NCI-H1092 treated with DMSO at 0.1 percent for 48 hours (cell line): ENCODE data around the gene TPSAB1.

ENCODE experiments used
- DNase-seq: peaks from one replicate; lab custom pipeline; 2025; lab: John Stamatoyannopoulos, UW

Gene TPSAB1

DNA sequence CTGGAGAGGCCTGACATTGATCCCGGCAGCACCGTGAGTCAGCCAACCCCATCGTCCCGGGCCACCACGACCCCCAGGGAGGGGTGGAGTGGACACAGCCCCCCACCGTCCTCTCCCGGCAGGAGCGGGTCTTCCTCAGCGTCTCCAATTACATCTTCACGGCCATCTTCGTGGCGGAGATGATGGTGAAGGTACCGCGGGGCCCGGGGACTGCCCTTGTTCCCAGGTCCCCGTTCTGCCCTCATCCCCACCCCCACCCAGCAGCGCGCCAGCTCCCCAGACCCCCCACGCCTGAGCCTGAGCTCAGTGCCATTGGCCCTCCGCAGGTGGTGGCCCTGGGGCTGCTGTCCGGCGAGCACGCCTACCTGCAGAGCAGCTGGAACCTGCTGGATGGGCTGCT is 30.0 kb upstream of the TPSAB1 start:
- no peak for DNase-seq

DNA sequence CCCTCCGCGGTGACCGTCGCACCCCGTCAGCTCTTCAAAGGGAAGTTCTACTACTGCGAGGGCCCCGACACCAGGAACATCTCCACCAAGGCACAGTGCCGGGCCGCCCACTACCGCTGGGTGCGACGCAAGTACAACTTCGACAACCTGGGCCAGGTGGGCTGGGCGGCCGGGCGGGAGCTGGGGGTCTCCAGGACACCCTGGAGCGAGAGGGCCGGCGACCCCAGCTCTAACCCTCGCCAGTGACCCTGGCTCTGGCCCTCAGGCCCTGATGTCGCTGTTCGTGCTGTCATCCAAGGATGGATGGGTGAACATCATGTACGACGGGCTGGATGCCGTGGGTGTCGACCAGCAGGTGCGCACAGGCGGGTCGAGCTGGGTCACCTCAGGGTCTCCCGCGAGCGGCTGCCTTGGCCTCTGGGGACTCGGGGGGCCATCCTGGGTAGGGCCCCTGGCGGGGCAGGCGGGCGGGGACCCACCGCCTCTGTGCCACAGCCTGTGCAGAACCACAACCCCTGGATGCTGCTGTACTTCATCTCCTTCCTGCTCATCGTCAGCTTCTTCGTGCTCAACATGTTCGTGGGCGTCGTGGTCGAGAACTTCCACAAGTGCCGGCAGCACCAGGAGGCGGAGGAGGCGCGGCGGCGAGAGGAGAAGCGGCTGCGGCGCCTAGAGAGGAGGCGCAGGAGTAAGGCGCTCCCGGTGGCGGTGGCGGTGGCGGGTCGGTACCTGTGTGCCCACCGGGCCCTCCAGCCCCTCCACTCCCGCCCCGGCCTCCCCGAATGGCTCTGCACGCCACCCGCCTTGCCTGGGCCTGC is 28.8 kb upstream of the TPSAB1 start:
- no peak for DNase-seq

DNA sequence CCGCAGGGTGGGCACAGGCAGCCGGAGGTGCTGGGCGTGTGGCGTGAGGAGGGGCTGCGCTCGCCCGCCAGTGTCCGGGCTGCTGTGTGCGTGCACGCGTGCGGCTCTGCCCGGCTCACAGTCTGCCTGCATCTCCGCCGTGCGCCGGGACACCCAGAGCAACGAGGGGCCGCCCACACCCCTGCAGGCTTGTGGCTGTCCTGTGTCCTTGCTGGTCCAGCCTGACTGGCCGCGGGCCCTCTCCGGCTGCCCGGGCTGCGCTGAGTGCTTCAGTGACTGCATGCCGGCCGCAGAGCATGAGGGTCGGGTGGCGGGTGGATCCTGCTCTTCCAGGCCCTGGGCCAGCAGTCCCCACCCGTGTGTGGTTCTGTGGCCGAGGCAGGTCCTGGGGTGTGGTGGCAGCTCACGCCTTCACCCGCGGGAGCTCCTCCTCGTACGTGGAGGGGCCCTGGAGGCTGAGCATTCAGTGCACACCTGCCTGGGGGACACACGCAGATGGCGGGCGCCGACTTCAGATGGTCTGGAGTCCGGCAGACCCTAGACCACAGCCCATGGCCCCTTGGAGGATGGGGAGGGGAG is 27.8 kb upstream of the TPSAB1 start:
- DNase-seq: no peak

DNA sequence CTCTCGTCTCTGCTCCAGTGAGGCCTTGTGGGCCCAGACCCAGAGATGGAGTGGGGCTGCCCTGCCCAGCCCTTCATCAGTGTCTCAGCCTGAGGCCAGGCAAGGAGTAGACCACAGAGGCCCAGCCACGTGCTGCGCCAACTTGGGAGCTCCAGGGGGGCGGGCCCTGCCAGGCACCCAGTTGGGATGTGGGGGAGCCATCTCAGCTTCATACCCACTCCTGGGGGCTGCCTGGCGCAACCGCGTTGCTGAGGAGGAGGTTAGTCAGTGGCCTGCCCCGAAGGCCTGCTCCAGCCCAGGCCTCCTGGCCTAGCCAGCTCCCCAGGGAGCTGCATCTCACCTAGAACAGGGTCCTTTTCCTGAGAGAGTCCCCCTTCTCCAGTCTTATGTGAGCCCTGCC is 27.3 kb upstream of the TPSAB1 start:
- DNase-seq: no peak

DNA sequence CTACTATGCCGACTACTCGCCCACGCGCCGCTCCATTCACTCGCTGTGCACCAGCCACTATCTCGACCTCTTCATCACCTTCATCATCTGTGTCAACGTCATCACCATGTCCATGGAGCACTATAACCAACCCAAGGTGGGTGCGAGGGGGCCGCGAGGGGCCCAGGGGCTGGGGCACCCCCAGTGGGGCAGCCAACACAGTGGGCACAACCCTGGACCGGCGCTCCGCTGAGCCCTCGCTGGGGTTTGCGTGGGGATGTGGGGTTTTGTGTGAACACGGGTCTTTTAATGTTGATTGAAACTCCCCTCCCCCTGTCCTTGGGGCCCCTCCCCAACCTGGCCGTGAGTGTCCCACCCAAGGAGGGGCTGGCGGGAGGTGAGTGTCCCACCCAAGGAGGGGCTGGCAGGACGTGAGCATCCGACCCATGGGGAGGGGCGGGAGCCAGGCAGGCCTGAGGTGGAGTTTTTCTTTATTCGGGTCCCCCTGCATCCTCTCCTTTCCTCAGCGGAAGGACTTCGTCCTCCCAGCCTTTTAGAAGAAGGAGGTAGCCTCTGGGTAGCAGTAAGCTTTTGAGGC is 26.6 kb upstream of the TPSAB1 start:
- DNase-seq: no peak

DNA sequence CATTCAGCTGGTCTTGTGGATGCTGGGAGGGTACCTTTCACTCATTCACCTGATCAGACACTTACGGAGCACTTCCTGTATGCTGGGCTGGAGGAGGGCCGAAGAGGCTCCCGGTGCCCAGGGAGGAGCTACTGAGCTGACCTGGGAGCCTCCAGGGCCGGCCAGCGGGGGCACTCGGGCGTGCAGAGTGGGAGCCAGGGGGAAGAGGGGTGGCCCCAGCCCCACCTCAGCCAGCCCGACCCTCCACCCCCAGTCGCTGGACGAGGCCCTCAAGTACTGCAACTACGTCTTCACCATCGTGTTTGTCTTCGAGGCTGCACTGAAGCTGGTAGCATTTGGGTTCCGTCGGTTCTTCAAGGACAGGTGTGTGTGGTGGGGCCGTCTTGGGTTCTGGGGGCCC is 25.8 kb upstream of the TPSAB1 start:
- no peak for DNase-seq

DNA sequence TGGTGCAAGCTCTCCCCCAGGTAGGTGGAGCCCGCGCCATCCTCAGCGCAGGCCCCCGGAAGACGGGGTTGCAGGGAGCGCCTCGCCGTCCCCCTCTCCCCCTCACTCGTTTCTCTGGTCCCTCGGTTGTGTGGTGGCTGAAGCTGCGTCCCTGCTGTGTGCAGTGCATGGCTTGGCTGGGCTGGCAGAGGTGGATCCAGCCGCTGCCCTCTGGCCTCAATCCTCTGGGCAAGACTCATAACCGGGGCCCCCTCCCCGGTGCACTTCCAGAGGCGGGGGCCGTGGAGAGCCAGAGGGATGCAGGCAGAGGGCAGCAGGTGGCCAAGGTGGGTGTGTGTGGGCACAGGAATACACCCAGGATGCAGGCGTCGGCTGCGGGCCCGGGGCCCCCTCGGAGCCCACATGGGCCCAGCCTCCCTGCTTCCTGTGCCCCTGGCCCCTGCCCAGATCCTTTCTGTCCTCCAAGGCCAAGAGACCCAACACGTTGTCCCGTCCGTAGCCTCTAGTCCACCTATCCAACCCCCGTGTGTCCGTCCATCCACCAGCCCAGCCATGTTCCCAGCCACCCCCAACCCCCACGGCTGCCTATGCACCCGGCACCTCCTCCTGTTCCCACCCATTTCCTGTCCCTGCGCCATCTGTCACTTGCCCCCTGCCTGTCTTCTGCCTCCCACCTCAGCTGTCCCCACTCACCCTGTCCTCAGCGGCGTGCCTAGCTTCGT is 24.8 kb upstream of the TPSAB1 start:
- no peak for DNase-seq

DNA sequence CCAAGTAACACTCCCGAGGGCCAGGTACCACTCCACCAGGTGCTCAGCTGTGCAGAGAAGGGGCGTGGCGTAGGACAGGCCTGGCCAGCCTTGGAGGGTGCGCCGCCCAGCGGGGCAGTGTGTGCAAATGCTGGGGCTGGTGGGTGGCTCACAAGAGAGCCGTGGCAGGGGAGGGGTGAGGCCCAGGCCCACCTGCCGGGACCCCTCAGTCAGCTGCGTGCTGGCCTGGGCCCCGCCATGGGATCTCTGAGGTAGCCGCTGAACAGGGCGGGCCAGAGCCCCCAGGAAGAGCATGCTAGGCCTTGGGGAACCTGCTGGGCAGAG is 24.2 kb upstream of the TPSAB1 start:
- DNase-seq: no peak

DNA sequence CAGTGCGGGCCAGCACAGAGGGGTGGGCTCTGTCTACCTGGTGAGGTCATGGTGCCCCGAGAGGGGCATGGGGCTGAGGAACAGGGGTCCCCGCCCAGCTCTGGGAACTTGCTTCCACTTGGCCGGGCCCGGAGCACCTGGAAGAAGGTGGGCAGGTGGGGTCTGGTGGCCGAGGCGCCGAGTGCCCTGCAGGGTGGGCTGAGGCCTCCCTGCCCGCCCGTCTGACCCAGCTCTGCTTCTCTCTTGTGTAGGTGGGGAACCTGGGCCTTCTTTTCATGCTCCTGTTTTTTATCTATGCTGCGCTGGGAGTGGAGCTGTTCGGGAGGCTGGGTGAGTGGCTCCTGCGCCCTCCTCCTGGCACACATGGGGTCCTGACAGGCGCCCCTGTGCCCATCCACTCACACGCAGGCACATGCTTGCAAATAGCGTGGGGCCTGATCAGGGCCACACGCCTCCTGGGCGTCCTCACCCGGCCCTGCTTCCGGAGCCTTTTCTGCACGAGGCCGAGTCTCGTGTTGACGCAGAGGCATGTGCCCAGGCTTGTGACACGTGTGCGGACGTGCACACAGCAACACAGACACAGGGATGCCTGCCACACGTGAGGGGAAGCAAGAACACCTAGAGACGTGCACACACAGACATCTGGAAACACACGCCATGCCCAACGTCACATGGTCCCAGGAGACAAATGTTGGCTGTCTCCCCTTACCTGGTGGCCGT is 23.7 kb upstream of the TPSAB1 start:
- no peak for DNase-seq

DNA sequence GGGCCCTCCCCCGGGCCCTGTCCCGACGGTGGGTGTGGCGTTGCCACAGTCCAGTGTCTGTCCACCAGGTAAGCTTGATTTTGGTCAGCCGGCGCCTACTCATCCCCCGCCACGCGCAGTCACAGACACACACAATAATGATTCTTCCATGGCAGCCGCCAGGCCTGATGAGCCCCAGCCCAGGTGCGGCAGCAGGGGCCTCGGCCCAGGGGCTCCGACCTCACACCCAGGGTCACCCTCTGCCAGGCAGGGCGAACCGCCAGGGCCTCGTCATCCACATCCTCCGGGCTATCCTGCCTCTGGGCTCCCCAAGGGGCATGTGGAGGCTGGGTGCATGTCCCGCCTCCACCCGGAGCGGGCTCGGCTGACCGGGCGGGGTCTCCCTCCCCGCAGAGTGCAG is 23.0 kb upstream of the TPSAB1 start:
- DNase-seq: no peak

DNA sequence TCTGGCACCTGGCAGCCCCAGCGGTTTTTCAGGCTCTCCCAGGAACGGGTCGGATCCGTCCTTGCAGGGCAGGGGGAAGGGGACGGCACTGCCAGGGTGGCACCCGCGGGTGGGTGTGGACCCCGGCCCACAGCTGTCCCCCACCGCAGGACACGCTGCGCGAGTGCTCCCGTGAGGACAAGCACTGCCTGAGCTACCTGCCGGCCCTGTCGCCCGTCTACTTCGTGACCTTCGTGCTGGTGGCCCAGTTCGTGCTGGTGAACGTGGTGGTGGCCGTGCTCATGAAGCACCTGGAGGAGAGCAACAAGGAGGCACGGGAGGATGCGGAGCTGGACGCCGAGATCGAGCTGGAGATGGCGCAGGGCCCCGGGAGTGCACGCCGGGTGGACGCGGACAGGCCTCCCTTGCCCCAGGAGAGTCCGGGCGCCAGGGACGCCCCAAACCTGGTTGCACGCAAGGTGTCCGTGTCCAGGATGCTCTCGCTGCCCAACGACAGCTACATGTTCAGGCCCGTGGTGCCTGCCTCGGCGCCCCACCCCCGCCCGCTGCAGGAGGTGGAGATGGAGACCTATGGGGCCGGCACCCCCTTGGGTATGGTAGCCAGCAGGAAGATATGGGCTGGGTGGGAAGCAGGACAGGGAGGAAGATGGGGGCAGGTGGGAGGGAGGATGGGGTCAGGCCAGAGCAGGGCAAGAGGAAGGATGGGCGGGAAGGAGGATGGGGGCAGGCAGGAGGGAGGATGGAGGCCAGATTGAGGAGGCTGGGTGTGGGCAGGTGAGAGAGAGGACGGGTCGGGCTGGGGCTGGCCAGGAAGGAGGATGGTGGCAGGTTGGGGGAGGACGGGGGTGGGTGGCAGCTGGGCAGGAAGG is 22.2 kb upstream of the TPSAB1 start:
- no peak for DNase-seq

DNA sequence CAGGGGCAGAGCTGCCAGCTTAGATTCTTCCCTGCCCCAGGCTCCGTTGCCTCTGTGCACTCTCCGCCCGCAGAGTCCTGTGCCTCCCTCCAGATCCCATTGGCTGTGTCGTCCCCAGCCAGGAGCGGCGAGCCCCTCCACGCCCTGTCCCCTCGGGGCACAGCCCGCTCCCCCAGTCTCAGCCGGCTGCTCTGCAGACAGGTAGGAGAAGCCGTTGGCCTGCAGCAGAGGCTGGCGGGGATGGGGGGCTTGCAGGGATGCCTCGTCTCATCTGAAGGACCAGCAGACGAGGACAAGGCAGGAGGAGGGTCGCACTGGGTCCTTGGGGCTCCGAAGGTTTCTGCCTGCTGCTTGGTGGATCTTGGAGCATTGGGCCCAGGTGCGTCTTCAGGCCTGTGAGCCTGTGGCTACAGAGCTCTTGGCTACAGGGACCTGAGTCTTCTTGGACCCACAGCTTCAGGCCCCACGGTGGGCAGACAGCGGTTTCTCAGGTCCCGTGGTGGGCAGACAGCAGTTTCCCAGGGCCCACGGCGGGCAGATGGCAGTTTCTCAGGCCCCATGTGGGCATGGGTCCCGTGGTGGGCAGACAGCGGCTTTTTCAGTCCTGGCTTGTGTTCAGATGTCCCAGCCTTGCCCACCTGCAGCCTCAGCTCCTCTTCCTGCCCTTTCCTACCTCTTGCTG is 21.4 kb upstream of the TPSAB1 start:
- DNase-seq: no peak

DNA sequence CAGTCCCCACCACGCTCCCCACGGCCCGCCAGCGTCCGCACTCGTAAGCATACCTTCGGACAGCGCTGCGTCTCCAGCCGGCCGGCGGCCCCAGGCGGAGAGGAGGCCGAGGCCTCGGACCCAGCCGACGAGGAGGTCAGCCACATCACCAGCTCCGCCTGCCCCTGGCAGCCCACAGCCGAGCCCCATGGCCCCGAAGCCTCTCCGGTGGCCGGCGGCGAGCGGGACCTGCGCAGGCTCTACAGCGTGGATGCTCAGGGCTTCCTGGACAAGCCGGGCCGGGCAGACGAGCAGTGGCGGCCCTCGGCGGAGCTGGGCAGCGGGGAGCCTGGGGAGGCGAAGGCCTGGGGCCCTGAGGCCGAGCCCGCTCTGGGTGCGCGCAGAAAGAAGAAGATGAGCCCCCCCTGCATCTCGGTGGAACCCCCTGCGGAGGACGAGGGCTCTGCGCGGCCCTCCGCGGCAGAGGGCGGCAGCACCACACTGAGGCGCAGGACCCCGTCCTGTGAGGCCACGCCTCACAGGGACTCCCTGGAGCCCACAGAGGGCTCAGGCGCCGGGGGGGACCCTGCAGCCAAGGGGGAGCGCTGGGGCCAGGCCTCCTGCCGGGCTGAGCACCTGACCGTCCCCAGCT is 20.3 kb upstream of the TPSAB1 start:
- DNase-seq: no peak

DNA sequence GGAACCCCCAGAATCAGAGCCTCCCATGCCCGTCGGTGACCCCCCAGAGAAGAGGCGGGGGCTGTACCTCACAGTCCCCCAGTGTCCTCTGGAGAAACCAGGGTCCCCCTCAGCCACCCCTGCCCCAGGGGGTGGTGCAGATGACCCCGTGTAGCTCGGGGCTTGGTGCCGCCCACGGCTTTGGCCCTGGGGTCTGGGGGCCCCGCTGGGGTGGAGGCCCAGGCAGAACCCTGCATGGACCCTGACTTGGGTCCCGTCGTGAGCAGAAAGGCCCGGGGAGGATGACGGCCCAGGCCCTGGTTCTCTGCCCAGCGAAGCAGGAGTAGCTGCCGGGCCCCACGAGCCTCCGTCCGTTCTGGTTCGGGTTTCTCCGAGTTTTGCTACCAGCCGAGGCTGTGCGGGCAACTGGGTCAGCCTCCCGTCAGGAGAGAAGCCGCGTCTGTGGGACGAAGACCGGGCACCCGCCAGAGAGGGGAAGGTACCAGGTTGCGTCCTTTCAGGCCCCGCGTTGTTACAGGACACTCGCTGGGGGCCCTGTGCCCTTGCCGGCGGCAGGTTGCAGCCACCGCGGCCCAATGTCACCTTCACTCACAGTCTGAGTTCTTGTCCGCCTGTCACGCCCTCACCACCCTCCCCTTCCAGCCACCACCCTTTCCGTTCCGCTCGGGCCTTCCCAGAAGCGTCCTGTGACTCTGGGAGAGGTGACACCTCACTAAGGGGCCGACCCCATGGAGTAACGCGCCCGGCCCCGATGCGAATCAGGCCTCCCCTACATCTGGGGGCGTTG is 19.5 kb upstream of the TPSAB1 start:
- no peak for DNase-seq

DNA sequence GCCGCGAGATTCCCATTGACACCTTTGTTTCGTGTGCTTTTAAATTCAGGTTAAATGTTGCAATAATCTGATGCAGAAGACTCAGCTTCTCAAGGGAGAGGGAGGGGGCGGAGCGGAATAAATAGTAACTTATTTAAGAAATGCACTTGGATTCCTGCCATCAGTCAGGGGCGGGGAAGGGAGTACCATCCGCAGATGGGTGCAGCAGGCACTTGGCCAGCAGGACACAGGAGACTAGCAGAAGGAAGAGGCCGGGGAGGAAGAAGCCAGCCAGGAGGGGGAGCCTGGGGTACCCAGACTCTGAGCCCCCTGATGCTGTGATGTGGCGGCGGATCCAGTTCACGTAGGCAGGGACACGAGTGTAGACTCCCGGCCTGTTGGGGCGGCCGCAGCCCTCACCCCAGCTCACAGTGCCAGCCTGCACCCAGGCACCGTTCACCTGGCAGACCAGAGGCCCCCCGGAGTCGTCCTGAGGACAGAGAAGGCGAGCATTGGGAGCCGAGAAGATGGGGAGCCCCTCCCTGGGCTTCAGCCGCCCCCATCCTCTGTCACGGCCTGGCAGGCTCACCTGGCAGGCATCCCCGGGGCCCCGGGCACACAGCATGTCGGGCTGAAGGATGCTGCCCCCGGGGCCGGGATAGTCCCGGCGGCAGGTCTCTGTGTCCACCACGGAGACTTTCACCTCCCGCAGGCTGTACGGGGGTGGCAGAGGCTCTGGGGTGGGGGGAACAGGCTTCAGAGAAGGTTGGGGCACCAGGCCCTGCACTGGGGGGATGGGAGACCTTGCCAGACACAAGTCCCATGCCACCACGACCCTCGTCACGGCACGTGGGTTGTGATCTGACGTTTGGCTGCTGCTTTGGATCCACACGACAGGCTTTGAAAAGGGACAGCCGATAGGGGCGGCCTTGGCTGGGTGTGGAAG is 18.6 kb upstream of the TPSAB1 start:
- no peak for DNase-seq

DNA sequence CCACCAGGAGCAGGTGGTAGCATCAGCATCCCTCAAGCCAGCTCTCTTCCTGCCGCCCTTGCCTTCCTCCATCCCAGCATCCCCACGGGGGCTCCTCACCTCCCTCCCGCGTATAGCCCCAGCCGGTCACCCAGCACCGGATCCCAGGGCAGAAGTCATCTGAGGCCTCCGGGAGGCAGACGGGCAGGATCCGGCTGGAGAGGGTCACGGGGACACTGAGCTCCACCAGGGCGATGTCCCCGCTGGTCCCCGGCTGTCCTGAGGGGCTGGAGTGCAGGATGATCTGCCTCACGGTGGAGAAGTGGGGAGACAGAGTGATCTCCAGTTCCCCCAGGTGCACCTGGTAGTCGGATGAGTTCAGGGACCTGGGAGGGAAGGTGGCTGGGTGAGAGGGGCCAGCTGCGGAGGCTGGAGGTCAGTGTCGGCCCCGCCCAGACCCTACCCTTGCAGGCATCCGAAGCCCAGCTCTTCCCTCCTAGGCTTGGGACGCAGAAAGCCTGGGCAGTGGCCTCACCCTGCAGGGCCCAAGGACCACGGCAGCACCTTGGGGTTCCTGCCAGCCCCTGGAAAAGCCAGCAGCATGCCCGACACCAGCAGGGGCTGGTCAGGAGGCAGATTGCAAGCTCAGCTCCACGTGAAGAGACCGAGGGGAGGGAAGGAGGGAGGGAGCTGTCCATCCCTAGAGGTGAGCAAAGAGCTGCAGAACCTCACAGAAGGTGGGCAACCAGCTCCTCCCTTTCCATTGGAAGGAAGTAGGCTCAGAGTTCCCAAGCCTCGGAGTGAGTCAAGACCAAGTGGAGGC is 17.8 kb upstream of the TPSAB1 start:
- no peak for DNase-seq

DNA sequence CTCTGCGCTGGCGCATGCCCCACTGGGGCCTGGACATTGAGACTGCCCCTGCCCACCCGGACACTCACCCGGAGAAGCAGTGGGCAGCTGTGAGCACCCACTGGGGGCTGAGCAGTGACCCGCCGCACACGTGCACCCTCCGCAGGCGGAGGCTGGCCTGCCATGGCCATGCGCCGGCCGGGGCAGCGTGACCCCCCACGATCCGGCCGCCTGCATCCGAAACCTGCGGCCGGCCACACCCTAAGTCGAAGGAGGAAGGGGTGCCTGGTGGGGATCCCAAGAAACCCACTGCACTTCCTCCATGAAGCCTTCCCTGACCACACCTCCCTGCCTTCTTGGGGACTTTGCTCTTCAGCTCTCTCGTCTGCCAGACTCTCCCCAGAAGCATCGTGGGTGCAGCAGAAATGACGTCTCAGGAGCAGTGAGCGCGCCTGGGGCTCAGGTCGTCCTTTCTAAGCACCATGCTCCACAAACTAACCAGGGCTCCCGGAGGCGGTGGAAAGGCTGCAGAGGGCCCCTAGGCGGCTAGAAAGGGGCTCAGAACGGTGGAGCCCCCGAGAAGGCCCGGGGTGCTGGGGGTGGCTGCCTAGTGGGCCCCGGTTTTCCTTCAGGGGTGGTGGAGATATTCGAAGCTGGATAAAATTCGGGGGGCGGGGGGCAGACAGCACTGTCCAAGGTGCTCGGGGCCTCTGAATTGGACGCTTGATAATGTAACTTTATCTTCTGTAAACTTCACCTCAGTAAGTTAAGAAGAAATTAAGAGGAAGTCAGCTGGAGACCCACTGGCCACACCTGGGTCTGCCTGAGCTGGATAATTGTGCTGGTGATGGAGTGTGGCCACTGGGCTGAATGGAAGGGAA is 16.9 kb upstream of the TPSAB1 start:
- no peak for DNase-seq
